ENCODE results near the gene SLC19A1.

Gene SLC19A1

GRCh38 chr21:45455674-45456583 is 86.3 kb downstream of the SLC19A1 start:
- DNase-seq (ENCODE audit: low spot score) = no peak

GRCh38 chr21:45454926-45455673 is 87.1 kb downstream of the SLC19A1 start:
- DNase-seq (ENCODE audit: low spot score) = no peak

GRCh38 chr21:45454060-45454925 is 87.9 kb downstream of the SLC19A1 start:
- DNase-seq (ENCODE audit: low spot score) = no peak

DNA sequence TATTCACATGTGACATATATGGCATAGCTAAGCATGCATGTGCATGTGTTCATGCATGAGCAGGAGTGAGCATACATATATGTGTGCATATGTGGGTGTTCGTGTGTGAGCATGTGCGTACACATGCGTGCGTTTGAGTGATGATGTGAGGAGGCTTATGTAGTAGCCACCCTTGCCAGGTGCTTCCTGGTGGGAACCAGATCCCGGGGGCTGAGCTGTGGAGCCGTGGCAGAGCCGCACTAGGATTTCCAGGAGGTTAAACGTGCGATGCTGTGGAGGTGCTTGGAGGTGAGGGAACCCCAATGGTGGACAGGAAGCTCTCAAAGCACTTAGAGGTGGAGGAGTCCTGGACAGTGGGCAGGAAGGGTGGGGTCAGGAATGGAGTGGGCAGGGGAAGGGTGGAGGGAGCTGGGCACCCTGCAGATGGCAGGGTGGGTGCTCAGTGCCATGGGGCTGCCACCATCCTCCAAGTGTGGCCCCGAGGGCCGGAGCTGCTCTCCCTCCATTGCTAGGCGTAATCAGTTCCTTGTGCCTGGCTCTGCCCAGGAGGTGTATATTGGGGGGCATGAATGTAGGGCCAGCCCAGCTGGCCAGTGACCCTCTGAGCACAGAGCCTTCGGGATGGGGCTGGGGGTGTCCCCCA is 88.8 kb downstream of the SLC19A1 start:
- DNase-seq (ENCODE audit: low spot score) = no peak

DNA sequence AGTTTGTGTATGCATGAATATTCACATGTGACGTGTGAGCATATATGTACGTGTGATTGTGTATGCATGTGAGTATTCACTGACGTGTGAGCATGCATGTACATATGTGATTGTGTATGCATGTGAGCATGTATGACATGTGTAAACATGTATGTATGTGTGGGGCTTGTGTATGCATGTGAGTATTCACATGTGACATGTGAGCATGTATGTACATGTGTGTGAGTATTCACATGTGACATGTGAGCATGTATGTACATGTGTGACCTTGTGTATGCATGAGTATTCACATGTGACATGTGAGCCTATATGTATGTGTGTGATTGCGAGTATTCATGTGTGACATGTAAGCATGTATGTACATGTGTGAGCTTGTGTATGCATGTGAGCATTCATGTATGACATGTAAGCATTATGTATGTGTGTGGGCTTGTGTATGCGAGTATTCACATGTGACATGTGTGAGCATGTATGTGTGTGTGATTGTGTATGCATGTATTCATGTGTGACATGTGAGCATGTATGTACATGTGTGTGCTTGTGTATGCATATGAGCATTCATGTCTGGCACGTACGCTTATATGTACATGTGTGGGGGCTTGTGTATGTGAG is 89.4 kb downstream of the SLC19A1 start:
- DNase-seq (ENCODE audit: low spot score) = no peak

GRCh38 chr21:45451771-45452182 is 90.5 kb downstream of the SLC19A1 start:
- DNase-seq (ENCODE audit: low spot score) = no peak

GRCh38 chr21:45451091-45451740 is 91.0 kb downstream of the SLC19A1 start:
- no peak for DNase-seq (ENCODE audit: low spot score)

DNA sequence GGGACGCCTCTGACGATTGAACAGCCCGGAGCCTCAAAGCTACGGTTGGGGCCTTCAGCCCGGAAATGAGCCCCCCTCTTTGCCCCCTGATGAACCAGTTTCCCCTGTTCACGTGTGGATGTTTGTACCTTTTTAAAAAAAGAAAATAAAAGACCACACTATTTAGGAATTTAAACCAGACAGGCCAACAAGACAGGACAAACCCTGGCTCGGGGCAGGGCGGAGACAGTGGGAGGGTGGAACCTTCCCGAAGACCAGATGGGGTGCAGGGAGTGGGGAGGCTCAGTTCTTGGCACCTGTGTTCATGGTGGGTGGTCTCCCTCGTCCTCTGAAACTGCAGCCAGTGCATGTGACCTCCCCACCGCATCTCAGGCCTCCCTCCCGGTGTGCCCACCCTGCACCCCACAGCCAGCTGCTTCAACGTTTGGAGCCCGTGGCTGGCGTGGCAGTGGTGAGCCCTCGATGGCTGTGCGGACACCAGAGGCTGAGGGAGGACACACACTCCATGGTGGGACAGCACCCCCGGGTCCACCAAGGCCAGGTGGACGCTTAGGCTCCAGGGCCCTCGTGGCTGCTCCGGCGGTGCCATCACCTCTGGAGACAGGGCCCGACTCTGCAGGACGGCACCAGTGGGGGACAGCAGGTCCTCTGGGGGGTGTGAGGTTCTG is 91.7 kb downstream of the SLC19A1 start:
- DNase-seq (ENCODE audit: low spot score) = no peak

DNA sequence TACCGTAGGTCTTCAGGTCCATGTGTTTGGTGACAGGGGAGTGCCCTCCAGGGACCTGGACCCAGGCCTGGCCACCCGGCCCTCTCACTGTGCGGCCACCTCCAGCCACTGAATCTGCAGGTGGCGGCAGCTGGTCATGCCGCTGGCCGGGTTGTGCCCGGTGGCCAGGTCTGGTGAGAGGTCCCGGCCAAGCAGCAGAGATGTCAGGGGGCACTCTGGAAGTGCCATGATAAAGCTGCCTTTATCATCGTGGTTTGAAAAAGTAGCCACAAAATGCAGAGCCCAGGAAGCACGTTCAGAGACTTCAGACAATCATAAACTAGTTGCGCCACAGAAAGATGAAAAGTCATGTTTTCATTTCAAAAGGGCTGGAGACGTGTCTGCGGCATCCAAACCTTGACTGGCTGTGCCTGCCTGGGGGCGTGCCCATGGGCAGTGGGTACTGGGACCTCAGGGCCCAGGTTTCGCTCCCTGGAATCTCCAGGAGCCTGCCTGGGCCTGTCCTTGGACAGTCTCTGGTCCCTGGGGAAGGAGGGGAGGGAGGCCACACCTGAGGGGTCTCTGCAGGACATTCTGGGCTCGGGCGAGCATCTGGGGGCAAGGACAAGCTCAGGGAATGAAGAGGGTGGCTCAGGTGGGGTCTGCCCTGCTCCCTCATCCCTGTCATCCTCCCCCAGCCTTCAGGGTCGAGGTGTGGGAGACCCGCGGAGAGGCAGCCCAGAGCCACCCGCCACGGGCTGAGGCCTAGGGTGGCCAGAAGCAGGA is 92.4 kb downstream of the SLC19A1 start:
- no peak for DNase-seq (ENCODE audit: low spot score)

DNA sequence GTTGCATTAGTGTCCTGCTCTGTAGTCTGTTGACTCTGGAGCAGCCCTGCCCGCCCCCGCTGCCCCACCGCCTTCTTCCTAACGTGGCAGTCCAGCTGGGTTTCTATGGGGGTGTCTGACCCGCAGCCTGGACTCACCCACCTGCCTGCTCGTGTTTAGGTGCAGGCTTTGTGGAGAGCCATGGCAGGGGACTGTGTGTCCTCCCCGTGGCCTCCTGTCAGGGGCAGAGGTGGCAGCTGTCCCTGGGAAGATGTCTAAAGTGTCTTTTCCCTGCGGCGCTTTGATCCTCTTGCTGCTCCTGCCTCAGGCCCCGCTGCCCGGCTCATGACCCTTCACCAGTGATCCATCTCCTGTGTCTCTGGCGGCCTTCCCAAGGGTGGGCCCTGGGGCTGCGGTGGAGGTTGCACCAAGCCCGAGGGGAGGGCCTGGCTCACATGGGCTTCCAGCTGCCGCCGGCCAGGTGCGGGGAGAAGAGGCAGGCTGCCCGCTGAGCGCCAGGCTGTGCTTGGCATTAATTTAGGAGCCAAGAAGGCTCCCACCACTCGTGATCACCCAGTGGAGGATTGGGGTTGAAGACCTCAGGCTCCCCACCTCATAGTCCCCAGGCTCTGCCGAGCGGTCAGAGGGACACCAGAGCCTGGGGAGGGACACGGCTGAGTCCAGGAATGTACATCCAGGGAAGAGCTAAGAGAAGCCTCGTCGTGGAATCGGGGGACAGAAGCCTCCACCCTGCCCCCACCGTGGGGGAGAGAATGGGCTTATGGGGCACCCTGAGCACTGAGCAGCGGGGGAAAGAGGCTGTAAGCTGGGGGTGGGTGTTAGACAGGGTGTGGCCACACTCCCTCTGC is 93.2 kb downstream of the SLC19A1 start:
- no peak for DNase-seq (ENCODE audit: low spot score)

- DNase-seq (ENCODE audit: low spot score) = no peak
Observed at GRCh38 chr21:45448283-45448809, 93.9 kb downstream of the SLC19A1 start.

Small RNA genes within 50 kb of the gene (small RNA-seq; reads per million reads assigned to genes)
- 0 reads per million in 2 experiments for gene MIR6815
